WTC11 (cell line): ENCODE data around the gene TNFSF15.

Experiments used
- CTCF ChIP-seq: fragments of 200-600 bp; IDR thresholded peaks from 2 replicates; pipeline ENCODE4 v1.8.0; 2022; ENCODE audit warnings: antibody characterized with exemption
- E2F1 ChIP-seq: sonication (generic); formaldehyde crosslinking; IDR thresholded peaks from 2 replicates; pipeline ENCODE4 v1.8.0; 2022; ENCODE audit warnings: mild to moderate bottlenecking, missing genetic modification reagents
- FOXP1 ChIP-seq: sonication (generic); formaldehyde crosslinking; IDR thresholded peaks from 2 replicates; pipeline ENCODE4 v1.8.0; 2022; ENCODE audit warnings: missing genetic modification reagents, mild to moderate bottlenecking, moderate library complexity, borderline replicate concordance
- MAX ChIP-seq: sonication (generic); formaldehyde crosslinking; IDR thresholded peaks from 2 replicates; pipeline ENCODE4 v1.8.0; 2022; ENCODE audit warnings: mild to moderate bottlenecking, missing genetic modification reagents
- NFYB ChIP-seq: sonication (generic); formaldehyde crosslinking; conservative IDR thresholded peaks from 2 replicates; pipeline ENCODE4 v1.8.0; 2022; ENCODE audit warnings: low read depth, missing genetic modification reagents
- NR2C2 ChIP-seq: sonication (generic); formaldehyde crosslinking; IDR thresholded peaks from 2 replicates; pipeline ENCODE4 v1.8.0; 2022; ENCODE audit warnings: mild to moderate bottlenecking, missing genetic modification reagents
- PRDM15 ChIP-seq: sonication (generic); formaldehyde crosslinking; IDR thresholded peaks from 2 replicates; pipeline ENCODE4 v1.8.0; 2022; ENCODE audit warnings: missing genetic modification reagents
- PRRX2 ChIP-seq: fragments of 250-450 bp; sonication (Bioruptor Pico); IDR thresholded peaks from 2 replicates; pipeline ENCODE4 v1.8.0; 2021; ENCODE audit warnings: mild to moderate bottlenecking
- SMAD4 ChIP-seq: sonication (generic); formaldehyde crosslinking; IDR thresholded peaks from 2 replicates; pipeline ENCODE4 v1.8.0; 2022; ENCODE audit warnings: mild to moderate bottlenecking, missing genetic modification reagents
- STAT6 ChIP-seq: sonication (generic); formaldehyde crosslinking; conservative IDR thresholded peaks from 2 replicates; pipeline ENCODE4 v1.8.1; 2023; ENCODE audit warnings: mild to moderate bottlenecking, low read depth, missing genetic modification reagents, moderate library complexity
- TCF7 ChIP-seq: sonication (generic); formaldehyde crosslinking; IDR thresholded peaks from 2 replicates; pipeline ENCODE4 v1.8.0; 2022; ENCODE audit warnings: mild to moderate bottlenecking, low read depth, missing genetic modification reagents, moderate library complexity

GRCh38 chr9:114743446-114743845, 62.4 kb downstream of the TNFSF15 start:
- no peak for TF ChIP-seq CTCF
- TF ChIP-seq MAX (CRISPR knock-in tag): no peak
- TF ChIP-seq PRRX2 (CRISPR knock-in tag): no peak
- no peak for TF ChIP-seq PRDM15 (CRISPR knock-in tag)
- no peak for TF ChIP-seq FOXP1
- TF ChIP-seq SMAD4 (CRISPR knock-in tag): no peak
- no peak for TF ChIP-seq STAT6 (CRISPR knock-in tag)
- TF ChIP-seq E2F1: no peak
- no peak for TF ChIP-seq TCF7
- no peak for TF ChIP-seq NR2C2 (CRISPR knock-in tag)
- TF ChIP-seq NFYB (CRISPR knock-in tag): no peak
